HCT116 (cell line): ENCODE results near the gene TRAK1. TPM values are rescaled to one million over a fixed set of nuclear protein-coding genes. Genes with fewer than 3 reads are reported as not detected.

Experiments
- ATAC-seq: fragments of 200-7000 bp; cut with Tn5 transposase; 2 replicates; pipeline ENCODE4 v1.9.1; 2020; ENCODE audit warnings: mild to moderate bottlenecking, moderate library complexity
- BruUV-seq: library from RNA; stranded (reverse); fragments of 400-500 nt; replicated peaks from 2 replicates; lab custom pipeline; 2021; lab: Mats Ljungman, UMichigan
- CTCF ChIA-PET: fragments of 300-600 bp; sonication (Branson Sonifier 250); formaldehyde crosslinking; loops from one replicate; lab custom pipeline; 2021; ENCODE audit warnings: antibody characterized with exemption; lab: Charles Lee
- POLR2A ChIA-PET: fragments of 300-600, 350-600 bp; sonication (Branson Sonifier 250); formaldehyde crosslinking; loops from one replicate; lab custom pipeline; 2021; ENCODE audit warnings: antibody characterized with exemption; lab: Charles Lee
- RAD21 ChIA-PET, 2 experiments: fragments of 300-600 bp; sonication (Branson Sonifier 250); formaldehyde crosslinking; loops; one replicate each; lab custom pipeline; 2023; ENCODE audit warnings: low total read pairs in 2 of 2; ENCODE audit not compliant: uncharacterized antibody in 2 of 2, unreplicated experiment in 2 of 2, low non-redundant PET in 1 of 2; lab: Charles Lee
- DNase-seq: peaks from one replicate; pipeline ENCODE4 v3.0.0-alpha.2; 2010; ENCODE audit warnings: low read depth, low spot score
- H2AFZ ChIP-seq: fragments of 200-600 bp; shearing (Covaris generic), sonication (generic); 2 replicates; pipeline ENCODE4 v1.6.1; 2017; ENCODE audit warnings: low read depth, mixed run types, mixed read lengths, antibody characterized with exemption, low read length; ENCODE audit not compliant: poor library complexity, severe bottlenecking
- H3K27ac ChIP-seq: 2 replicates; pipeline ENCODE4 v1.5.1; 2012; ENCODE audit warnings: low read depth, low read length
- H3K27me3 ChIP-seq: fragments of 200-600 bp; sonication (generic); 2 replicates; pipeline ENCODE4 v1.6.1; 2016; ENCODE audit warnings: mixed run types, low read length, mixed read lengths; ENCODE audit not compliant: insufficient read depth
- H3K36me3 ChIP-seq, 2 experiments: fragments of 200-500 bp in 1 of 2; fragments of 200-600 bp in 1 of 2; sonication (Bioruptor generic) in 1 of 2; sonication (generic) in 1 of 2; 2 replicates each; pipeline versions ENCODE4 v1.5.1 to v1.6.1; 2014 to 2016; ENCODE audit warnings: low read length in 2 of 2, inconsistent platforms in 1 of 2, mixed read lengths in 1 of 2, mixed run types in 1 of 2; ENCODE audit not compliant: insufficient read depth in 2 of 2, control insufficient read depth in 1 of 2
- H3K4me1 ChIP-seq, 2 experiments: fragments of 200-600 bp in 1 of 2; sonication (generic) in 1 of 2; 2 replicates each; pipeline versions ENCODE4 v1.5.1 to v1.6.1; 2012 to 2017; ENCODE audit warnings: low read length in 2 of 2, inconsistent platforms in 1 of 2, mild to moderate bottlenecking in 1 of 2, mixed read lengths in 1 of 2, mixed run types in 1 of 2, moderate library complexity in 1 of 2; ENCODE audit not compliant: insufficient read depth in 2 of 2, control insufficient read depth in 1 of 2
- H3K4me2 ChIP-seq: fragments of 200-600 bp; sonication (generic); 2 replicates; pipeline ENCODE4 v1.6.1; 2017; ENCODE audit warnings: mixed run types, low read length, mixed read lengths
- H3K4me3 ChIP-seq, 2 experiments: fragments of 200-600 bp in 1 of 2; sonication (generic) in 1 of 2; replicated peaks in 1 of 2; 2 replicates each; pipeline ENCODE4 v1.5.1; 2011 to 2016; ENCODE audit warnings: low read length in 2 of 2, control low read depth in 1 of 2, low read depth in 1 of 2, mild to moderate bottlenecking in 1 of 2, mixed read lengths in 1 of 2, mixed run types in 1 of 2
- H3K79me2 ChIP-seq: fragments of 200-600 bp; sonication (generic); 2 replicates; pipeline ENCODE4 v1.6.1; 2017; ENCODE audit warnings: mild to moderate bottlenecking, mixed run types, low read length, moderate library complexity, mixed read lengths; ENCODE audit not compliant: insufficient read depth
- H3K9ac ChIP-seq: fragments of 200-600 bp; sonication (generic); 2 replicates; pipeline ENCODE4 v1.6.1; 2016; ENCODE audit warnings: low read length, mixed read lengths
- H3K9me2 ChIP-seq: fragments of 200-600 bp; sonication (generic), shearing (Covaris generic); 2 replicates; pipeline ENCODE4 v1.6.1; 2017; ENCODE audit warnings: mixed run types, mild to moderate bottlenecking, moderate library complexity; ENCODE audit not compliant: insufficient read depth
- H3K9me3 ChIP-seq, 2 experiments: fragments of 200-500 bp in 1 of 2; fragments of 200-600 bp in 1 of 2; sonication (Bioruptor generic) in 1 of 2; sonication (generic) in 1 of 2; 2 replicates each; pipeline ENCODE4 v1.6.1; 2014 to 2017; ENCODE audit warnings: low read length in 2 of 2, mixed read lengths in 2 of 2, inconsistent platforms in 1 of 2, low read depth in 1 of 2, mild to moderate bottlenecking in 1 of 2, mixed run types in 1 of 2, moderate library complexity in 1 of 2; ENCODE audit not compliant: control insufficient read depth in 1 of 2, insufficient read depth in 1 of 2
- H4K20me1 ChIP-seq: fragments of 200-600 bp; sonication (generic), shearing (Covaris generic); 2 replicates; pipeline ENCODE4 v1.6.1; 2017; ENCODE audit warnings: mixed run types, mild to moderate bottlenecking, moderate library complexity; ENCODE audit not compliant: insufficient read depth
- ATF3 ChIP-seq: IDR thresholded peaks from 2 replicates; pipeline ENCODE4 v1.6.1; 2012
- FOSL1 ChIP-seq: IDR thresholded peaks from 2 replicates; pipeline ENCODE4 v1.6.1; 2012; ENCODE audit warnings: low read depth
- POLR2AphosphoS5 ChIP-seq: IDR thresholded peaks from 2 replicates; pipeline ENCODE4 v1.6.1; 2011; ENCODE audit warnings: mild to moderate bottlenecking, low read depth, low read length, moderate library complexity
- RAD21 ChIP-seq: IDR thresholded peaks from 2 replicates; pipeline ENCODE4 v1.6.1; 2012; ENCODE audit warnings: low read depth, mild to moderate bottlenecking
- REST ChIP-seq: IDR thresholded peaks from 2 replicates; pipeline ENCODE4 v1.6.1; 2012; ENCODE audit warnings: low read depth
- ZBTB33 ChIP-seq: IDR thresholded peaks from 2 replicates; pipeline ENCODE4 v1.6.1; 2011; ENCODE audit warnings: mild to moderate bottlenecking, low read length, moderate library complexity; ENCODE audit not compliant: insufficient replicate concordance; ENCODE audit errors: extremely low read depth
- ZNF274 ChIP-seq: fragments of 200-500 bp; sonication (Bioruptor generic); IDR thresholded peaks from 2 replicates; pipeline ENCODE4 v1.6.1; 2014; ENCODE audit warnings: mild to moderate bottlenecking, low read depth, low read length, inconsistent platforms
- intact Hi-C: fragments of 100-400 bp; cut with micrococcal nuclease; formaldehyde crosslinking; loops from 2 replicates; pipeline ENCODE4 v1.10.0; 2022
- total RNA-seq: library from RNA; stranded (reverse); gene quantifications from one replicate; pipeline ENCODE4 v1.2.1, GENCODE V29; 2021; ENCODE audit not compliant: unreplicated experiment

TRAK1 gene
- total RNA-seq, 1 experiment from 2014 or later = 25.9 TPM

GRCh38 chr3:42070524-42070923, 20.6 kb upstream of the TRAK1 start:
- peak; percentile 46 for ATAC-seq
- Histone ChIP-seq H3K27me3 (no peaks in the 10 kb centered on the region), H3K9ac (no peak overlapping the region), H4K20me1 (0 out of 2 replicates have a peak, but pooled peaks cover 3% of the 10 kb centered on the region), H3K4me2 (peak overlapping the region; percentile 39), H3K4me3 (no peak overlapping the region), H3K36me3 (no peaks in the 10 kb centered on the region), H3K79me2 (peaks cover 66% of the 10 kb centered on the region), H3K9me3 (no peaks in the 10 kb centered on the region), H3K4me1 (peaks cover 40% of the 10 kb centered on the region in 2 experiments), H3K9me2 (no peaks in the 10 kb centered on the region), H2AFZ (no peak overlapping the region), H3K27ac (peak overlapping the region; percentile 10)
- no TSS peak for BruUV-seq
- TF ChIP-seq POLR2AphosphoS5 (no peak), REST (no peak), FOSL1 (peak; percentile 31; the same call in 1 of the 2 replicates), ZNF274 (no peak), RAD21 (no peak), ZBTB33 (no peak), ATF3 (no peak)
- POLR2A ChIA-PET = no interaction called here
- no peak for DNase-seq
- intact Hi-C loops = no loop called here
- CTCF ChIA-PET = no interaction called here
- RAD21 ChIA-PET = no interaction called here
